Measurements from ENCODE around the gene ACTL9. TPM values are rescaled to one million over a fixed set of nuclear protein-coding genes. Genes with fewer than 3 reads are reported as not detected.

ACTL9 gene
- total and polyA plus RNA-seq, 10 of the 15 experiments (the other 5 are each of a cell fraction or from before 2014, with no cell fraction given) = not detected

DNA sequence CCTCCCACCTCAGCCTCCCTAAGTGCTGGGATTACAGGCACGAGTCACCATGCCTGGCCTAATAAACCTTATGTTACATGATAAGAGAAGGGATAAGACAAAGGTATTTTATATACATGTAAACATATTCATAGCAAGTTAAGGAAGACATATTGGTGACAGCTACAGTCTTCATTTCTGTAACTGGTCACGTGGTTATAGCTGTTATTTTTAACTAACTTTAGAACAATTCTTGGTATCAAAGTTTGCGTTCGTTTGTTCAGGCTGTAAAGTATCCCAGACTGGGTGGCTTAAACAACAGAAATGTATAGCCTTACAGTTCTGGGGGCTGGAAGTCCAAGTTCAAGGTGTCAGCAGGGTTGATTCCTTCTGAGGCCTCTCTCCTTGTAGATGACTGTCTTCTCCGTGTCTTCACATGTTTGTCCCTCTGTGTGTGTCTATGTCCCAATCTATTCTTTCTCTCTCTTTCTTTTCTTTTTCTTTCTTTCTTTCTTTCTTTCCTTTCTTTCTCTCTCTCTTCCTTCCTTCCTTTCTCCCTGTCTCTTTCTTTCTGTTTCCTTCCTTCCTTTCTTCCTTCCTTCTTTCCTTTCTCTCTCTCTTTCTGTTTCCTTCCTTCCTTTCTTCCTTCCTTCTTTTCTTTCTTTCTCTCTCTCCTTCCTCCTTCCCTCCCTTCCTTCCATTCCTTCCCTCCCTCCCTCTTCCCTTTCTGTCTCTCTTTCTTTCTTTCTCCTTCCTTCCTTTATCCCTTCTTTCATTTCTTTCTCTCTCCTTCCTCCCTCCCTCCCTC, 7.6 kb downstream of the ACTL9 start (continued):
- TF ChIP-seq NFXL1 (IDR thresholded peaks at IDR 0.05; ENCODE audit: borderline replicate concordance) (no peak), BMI1 (IDR thresholded peaks at IDR 0.05; ENCODE audit: borderline replicate concordance) (no peak)
- TF ChIP-seq, protein P1, sequence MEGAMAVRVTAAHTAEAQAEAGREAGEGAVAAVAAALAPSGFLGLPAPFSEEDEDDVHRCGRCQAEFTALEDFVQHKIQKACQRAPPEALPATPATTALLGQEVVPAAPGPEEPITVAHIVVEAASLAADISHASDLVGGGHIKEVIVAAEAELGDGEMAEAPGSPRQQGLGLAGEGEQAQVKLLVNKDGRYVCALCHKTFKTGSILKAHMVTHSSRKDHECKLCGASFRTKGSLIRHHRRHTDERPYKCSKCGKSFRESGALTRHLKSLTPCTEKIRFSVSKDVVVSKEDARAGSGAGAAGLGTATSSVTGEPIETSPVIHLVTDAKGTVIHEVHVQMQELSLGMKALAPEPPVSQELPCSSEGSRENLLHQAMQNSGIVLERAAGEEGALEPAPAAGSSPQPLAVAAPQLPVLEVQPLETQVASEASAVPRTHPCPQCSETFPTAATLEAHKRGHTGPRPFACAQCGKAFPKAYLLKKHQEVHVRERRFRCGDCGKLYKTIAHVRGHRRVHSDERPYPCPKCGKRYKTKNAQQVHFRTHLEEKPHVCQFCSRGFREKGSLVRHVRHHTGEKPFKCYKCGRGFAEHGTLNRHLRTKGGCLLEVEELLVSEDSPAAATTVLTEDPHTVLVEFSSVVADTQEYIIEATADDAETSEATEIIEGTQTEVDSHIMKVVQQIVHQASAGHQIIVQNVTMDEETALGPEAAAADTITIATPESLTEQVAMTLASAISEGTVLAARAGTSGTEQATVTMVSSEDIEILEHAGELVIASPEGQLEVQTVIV (IDR thresholded peaks at IDR 0.05; ENCODE audit: borderline replicate concordance, partially characterized antibody) = no peak

DNA sequence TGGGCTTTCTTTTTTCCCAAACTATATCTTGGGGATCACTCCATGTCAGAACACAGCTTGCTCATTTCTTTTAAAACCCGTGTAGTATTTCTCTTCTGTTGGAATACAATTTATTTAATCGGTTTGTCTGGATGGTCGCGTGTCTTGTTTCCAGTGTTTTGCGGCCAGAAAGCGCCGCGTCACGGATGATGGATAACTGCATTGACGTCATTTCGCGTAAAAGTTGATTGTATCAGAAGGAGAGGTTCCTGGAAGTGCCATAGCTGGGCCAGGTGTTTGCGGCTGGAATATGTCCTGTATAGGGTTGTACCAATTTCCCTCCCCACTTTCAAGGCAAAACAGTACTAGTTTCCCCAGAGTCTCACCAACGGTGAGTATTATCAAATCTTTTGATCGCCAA, 9.7 kb downstream of the ACTL9 start:
- Histone ChIP-seq H3K27ac (ENCODE audit: control insufficient read depth, insufficient read depth) (no peak overlapping the region), H3K79me2 (ENCODE audit: control insufficient read depth, insufficient read depth, low read length) (no peaks in the 10 kb centered on the region), H3K4me3 (no peak overlapping the region), H3K9ac (ENCODE audit: control insufficient read depth, insufficient read depth, low read length) (no peak overlapping the region), H4K20me1 (ENCODE audit: control insufficient read depth, insufficient read depth) (no peaks in the 10 kb centered on the region), H2AFZ (ENCODE audit: control insufficient read depth, low read depth, low read length) (no peak overlapping the region), H3K4me1 (ENCODE audit: control insufficient read depth, insufficient read depth, low read length) (no peaks in the 10 kb centered on the region), H3K27me3 (replicated peaks in 1 of 2; ENCODE audit: control insufficient read depth in 2 of 2, insufficient read depth in 2 of 2, low read length in 1 of 2) (no peaks in the 10 kb centered on the region), H3K9me3 (replicated peaks; ENCODE audit: control insufficient read depth, insufficient read depth, low read length) (no peaks in the 10 kb centered on the region; the same call in 2 of the 3 replicates), H3K36me3 (ENCODE audit: control insufficient read depth in 2 of 2, insufficient read depth in 2 of 2, low read length in 1 of 2) (no peaks in the 10 kb centered on the region), H3K4me2 (ENCODE audit: control insufficient read depth, insufficient read depth) (no peak overlapping the region)
- 79% methylated on average over 15 of the region's 15 CpGs for WGBS (ENCODE audit: insufficient coverage, insufficient replicate concordance, low lambda C conversion rate, missing lambda C conversion rate)
- no peak for FAIRE-seq
- ChIA-PET SMC1A (ENCODE audit: uncharacterized antibody, unreplicated experiment) (no interaction called here), CTCF (interaction anchor here (1.2 kb wide), 1 partner anchor 115 kb away, joined by 4 read pairs; no protein-coding TSS in a partner anchor), POLR2A (no interaction called here), RAD21 (ENCODE audit: unreplicated experiment) (no interaction called here)
- in situ Hi-C loops (cut with MboI) = no loop called here
- no peak for DNase-seq (ENCODE audit: low read depth, low spot score)
- BruUV-seq (replicated peaks) = no TSS peak
- ATAC-seq = no peak
- intact Hi-C loops (cut with micrococcal nuclease; ENCODE audit: unreplicated experiment) = no loop called here
- TF ChIP-seq ZBED1 (IDR thresholded peaks at IDR 0.05; ENCODE audit: borderline replicate concordance) (no peak), RAD51 (IDR thresholded peaks at IDR 0.05) (no peak), KDM1A (IDR thresholded peaks at IDR 0.05; ENCODE audit: borderline replicate concordance) (no peak), IKZF1 (conservative IDR thresholded peaks at IDR 0.05) (no peak), EGR1 (IDR thresholded peaks at IDR 0.05; ENCODE audit: borderline replicate concordance in 1 of 2, low read depth in 2 of 2, low read length in 2 of 2) (no peak)
- TF ChIP-seq, protein P2, sequence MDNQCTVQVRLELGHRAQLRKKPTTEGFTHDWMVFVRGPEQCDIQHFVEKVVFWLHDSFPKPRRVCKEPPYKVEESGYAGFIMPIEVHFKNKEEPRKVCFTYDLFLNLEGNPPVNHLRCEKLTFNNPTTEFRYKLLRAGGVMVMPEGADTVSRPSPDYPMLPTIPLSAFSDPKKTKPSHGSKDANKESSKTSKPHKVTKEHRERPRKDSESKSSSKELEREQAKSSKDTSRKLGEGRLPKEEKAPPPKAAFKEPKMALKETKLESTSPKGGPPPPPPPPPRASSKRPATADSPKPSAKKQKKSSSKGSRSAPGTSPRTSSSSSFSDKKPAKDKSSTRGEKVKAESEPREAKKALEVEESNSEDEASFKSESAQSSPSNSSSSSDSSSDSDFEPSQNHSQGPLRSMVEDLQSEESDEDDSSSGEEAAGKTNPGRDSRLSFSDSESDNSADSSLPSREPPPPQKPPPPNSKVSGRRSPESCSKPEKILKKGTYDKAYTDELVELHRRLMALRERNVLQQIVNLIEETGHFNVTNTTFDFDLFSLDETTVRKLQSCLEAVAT (IDR thresholded peaks at IDR 0.05) = no peak
- TF ChIP-seq, protein P3, sequence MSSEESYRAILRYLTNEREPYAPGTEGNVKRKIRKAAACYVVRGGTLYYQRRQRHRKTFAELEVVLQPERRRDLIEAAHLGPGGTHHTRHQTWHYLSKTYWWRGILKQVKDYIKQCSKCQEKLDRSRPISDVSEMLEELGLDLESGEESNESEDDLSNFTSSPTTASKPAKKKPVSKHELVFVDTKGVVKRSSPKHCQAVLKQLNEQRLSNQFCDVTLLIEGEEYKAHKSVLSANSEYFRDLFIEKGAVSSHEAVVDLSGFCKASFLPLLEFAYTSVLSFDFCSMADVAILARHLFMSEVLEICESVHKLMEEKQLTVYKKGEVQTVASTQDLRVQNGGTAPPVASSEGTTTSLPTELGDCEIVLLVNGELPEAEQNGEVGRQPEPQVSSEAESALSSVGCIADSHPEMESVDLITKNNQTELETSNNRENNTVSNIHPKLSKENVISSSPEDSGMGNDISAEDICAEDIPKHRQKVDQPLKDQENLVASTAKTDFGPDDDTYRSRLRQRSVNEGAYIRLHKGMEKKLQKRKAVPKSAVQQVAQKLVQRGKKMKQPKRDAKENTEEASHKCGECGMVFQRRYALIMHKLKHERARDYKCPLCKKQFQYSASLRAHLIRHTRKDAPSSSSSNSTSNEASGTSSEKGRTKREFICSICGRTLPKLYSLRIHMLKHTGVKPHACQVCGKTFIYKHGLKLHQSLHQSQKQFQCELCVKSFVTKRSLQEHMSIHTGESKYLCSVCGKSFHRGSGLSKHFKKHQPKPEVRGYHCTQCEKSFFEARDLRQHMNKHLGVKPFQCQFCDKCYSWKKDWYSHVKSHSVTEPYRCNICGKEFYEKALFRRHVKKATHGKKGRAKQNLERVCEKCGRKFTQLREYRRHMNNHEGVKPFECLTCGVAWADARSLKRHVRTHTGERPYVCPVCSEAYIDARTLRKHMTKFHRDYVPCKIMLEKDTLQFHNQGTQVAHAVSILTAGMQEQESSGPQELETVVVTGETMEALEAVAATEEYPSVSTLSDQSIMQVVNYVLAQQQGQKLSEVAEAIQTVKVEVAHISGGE (CRISPR knock-in tag; IDR thresholded peaks at IDR 0.05) = no peak
- TF ChIP-seq, protein P4, sequence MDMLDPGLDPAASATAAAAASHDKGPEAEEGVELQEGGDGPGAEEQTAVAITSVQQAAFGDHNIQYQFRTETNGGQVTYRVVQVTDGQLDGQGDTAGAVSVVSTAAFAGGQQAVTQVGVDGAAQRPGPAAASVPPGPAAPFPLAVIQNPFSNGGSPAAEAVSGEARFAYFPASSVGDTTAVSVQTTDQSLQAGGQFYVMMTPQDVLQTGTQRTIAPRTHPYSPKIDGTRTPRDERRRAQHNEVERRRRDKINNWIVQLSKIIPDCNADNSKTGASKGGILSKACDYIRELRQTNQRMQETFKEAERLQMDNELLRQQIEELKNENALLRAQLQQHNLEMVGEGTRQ (IDR thresholded peaks at IDR 0.05; ENCODE audit: borderline replicate concordance, low read depth, low read length) = no peak

All from GM12878 (cell line).